ENCODE data around the gene IL1R2.

DNA sequence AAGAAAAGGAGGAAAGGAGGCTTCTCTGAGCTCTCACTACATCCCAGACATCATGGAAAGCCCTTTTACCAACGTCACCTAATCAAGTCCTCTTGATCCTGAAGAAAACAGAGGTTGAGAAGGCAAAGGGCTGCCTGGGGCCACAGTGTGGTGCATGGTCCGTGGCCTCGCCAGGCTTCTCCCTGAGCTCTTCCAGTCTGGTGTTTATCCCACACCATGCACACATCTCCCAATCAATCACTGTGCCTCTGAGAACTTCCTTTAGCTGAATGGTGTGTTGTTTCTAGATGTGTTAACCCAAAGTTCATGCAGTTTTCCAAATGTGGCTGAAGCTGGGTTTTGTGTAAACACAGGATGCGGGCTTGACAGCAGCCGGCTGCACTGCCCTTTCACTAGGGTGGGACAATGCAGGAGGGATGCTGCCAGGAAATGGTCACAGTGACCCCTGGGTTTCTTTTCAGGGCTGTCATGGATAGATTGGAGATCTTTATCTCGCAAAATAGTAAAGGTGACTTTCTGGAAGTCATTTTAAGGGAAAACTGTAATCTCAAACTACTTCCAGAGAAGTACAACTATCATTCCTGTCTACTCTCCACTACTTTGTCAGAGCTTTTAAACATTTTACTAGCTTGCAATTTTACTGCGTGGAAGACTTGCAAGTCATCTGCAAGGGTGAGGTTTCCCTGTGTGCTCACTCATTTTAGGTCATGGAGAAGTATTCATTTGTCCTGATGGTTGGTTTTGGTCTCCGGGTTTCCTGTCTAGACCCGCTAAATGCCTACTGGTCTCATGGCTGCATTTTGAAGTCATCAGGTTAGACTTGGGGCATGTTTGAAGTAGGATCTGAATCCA, 54.6 kb downstream of the IL1R2 start:
- TF ChIP-seq CTCF (conservative IDR thresholded peaks at IDR 0.05; ENCODE audit: low read length) (no peak), EZH2phosphoT487 (IDR thresholded peaks at IDR 0.05; ENCODE audit: borderline replicate concordance, low read depth, low read length) (no peak)

All from OCI-LY7 (cell line).